K562 (cell line): ENCODE data around the gene NLGN2. TPM values are rescaled to one million over a fixed set of nuclear protein-coding genes. Genes with fewer than 3 reads are reported as not detected.

ENCODE experiments used
- BRD9 ChIP-seq: fragments of 450-650 bp; IDR thresholded peaks from 2 replicates; pipeline ENCODE4 v1.6.1; 2018; ENCODE audit warnings: low read depth; ENCODE audit not compliant: partially characterized antibody
- HDAC1 ChIP-seq, 2 experiments: fragments of 450-650 bp; IDR thresholded peaks; 2 replicates each; pipeline ENCODE4 v1.6.1; 2016 to 2017; ENCODE audit warnings: inconsistent platforms in 1 of 2, mild to moderate bottlenecking in 1 of 2, moderate library complexity in 1 of 2
- HDAC8 ChIP-seq: fragments of 450-650 bp; IDR thresholded peaks from 2 replicates; pipeline ENCODE4 v1.6.1; 2016; ENCODE audit warnings: mild to moderate bottlenecking, missing genetic modification characterization, moderate library complexity, missing compliant biosample characterization
- HLTF ChIP-seq: fragments of 450-650 bp; IDR thresholded peaks from 2 replicates; pipeline ENCODE4 v1.6.1; 2016
- JUND ChIP-seq, 2 experiments: IDR thresholded peaks; 2 replicates in 1 of 2; 3 replicates in 1 of 2; pipeline ENCODE4 v1.6.1; 2011; ENCODE audit warnings: borderline replicate concordance in 2 of 2, low read depth in 2 of 2, low read length in 2 of 2, improper control_type of control experiment in 1 of 2, missing biosample characterization in 1 of 2, missing genetic modification characterization in 1 of 2, missing genetic modification reagents in 1 of 2
- MAX ChIP-seq: sonication (generic); formaldehyde crosslinking; IDR thresholded peaks from 2 replicates; pipeline ENCODE4 v1.9.0; 2022; ENCODE audit warnings: mild to moderate bottlenecking, missing genetic modification reagents
- MAZ ChIP-seq, 2 experiments: fragments of 450-650 bp in 1 of 2; sonication (generic) in 1 of 2; formaldehyde crosslinking; IDR thresholded peaks in 1 of 2; conservative IDR thresholded peaks in 1 of 2; 2 replicates each; pipeline versions ENCODE4 v1.4.0 to v1.5.0; 2020; ENCODE audit warnings: mild to moderate bottlenecking in 1 of 2, missing genetic modification reagents in 1 of 2
- MEIS2 ChIP-seq: fragments of 450-650 bp; IDR thresholded peaks from 2 replicates; pipeline ENCODE4 v1.6.1; 2014; ENCODE audit warnings: mild to moderate bottlenecking; ENCODE audit not compliant: partially characterized antibody
- NFIX ChIP-seq: fragments of 250-450 bp; sonication (Bioruptor Pico); IDR thresholded peaks from 2 replicates; pipeline ENCODE4 v1.4.0; 2020; ENCODE audit warnings: low read depth, mild to moderate bottlenecking, moderate library complexity
- NUFIP1 ChIP-seq: fragments of 450-650 bp; IDR thresholded peaks from 2 replicates; pipeline ENCODE4 v1.6.1; 2018; ENCODE audit not compliant: partially characterized antibody
- POLR2A ChIP-seq: fragments of 450-650 bp; conservative IDR thresholded peaks from 2 replicates; pipeline ENCODE4 v1.6.1; 2016
- POLR2H ChIP-seq: IDR thresholded peaks from 2 replicates; pipeline ENCODE4 v1.6.1; 2016; ENCODE audit warnings: missing genetic modification characterization, low read depth, mild to moderate bottlenecking, control low read depth, missing compliant biosample characterization, moderate library complexity
- ZBTB11 ChIP-seq, 3 experiments: fragments of 200-800 bp in 1 of 3; fragments of 250-450 bp in 1 of 3; fragments of 450-650 bp in 1 of 3; sonication (Bioruptor Pico) in 1 of 3; sonication (Bioruptor generic) in 1 of 3; formaldehyde crosslinking in 1 of 3; IDR thresholded peaks; 2 replicates each; pipeline versions ENCODE4 v1.6.1 to v1.8.0; 2016 to 2022; ENCODE audit warnings: mild to moderate bottlenecking in 2 of 3, missing genetic modification characterization in 2 of 3, missing compliant biosample characterization in 1 of 3, moderate library complexity in 1 of 3
- ZBTB8A ChIP-seq: fragments of 450-650 bp; IDR thresholded peaks from 2 replicates; pipeline ENCODE4 v1.6.1; 2018; ENCODE audit warnings: mild to moderate bottlenecking, moderate library complexity; ENCODE audit not compliant: partially characterized antibody
- polyA plus RNA-seq, 8 experiments: library from polyadenylated mRNA; depleted of rRNA in 4 of 8; stranded (reverse) in 5 of 8; unstranded in 3 of 8; fragments of >200 nt; fragmentation: Nextera tagmentation in 2 of 8; fragmentation: Illumina TruSeq in 1 of 8; extraction: Ambion mirVana in 2 of 8; extraction: Trizol in 1 of 8; gene quantifications; 2 replicates each; pipeline versions ENCODE4 v1.2.1 to v1.2.3, GENCODE V29; 2011 to 2014; ENCODE audit warnings: inconsistent platforms in 1 of 8, missing spikeins in 1 of 8
- total RNA-seq, 7 experiments: library from RNA; depleted of rRNA in 6 of 7; stranded (reverse); fragments of >200 nt in 6 of 7; fragmentation: Illumina TruSeq in 2 of 7; extraction: Trizol in 2 of 7; gene quantifications; 2 replicates each; pipeline versions ENCODE4 v1.2.1 to v1.2.3, GENCODE V29; 2011 to 2021; ENCODE audit warnings: low replicate concordance in 1 of 7
- TF ChIP-seq, protein P1 (sequence below): sonication (generic); formaldehyde crosslinking; IDR thresholded peaks from 2 replicates; pipeline ENCODE4 v1.8.1; 2023; ENCODE audit warnings: mild to moderate bottlenecking, missing genetic modification reagents, moderate library complexity
- TF ChIP-seq, protein P2 (sequence below): fragments of 450-650 bp; IDR thresholded peaks from 2 replicates; pipeline ENCODE4 v1.6.1; 2017; ENCODE audit warnings: mild to moderate bottlenecking, moderate library complexity

Gene NLGN2
- total and polyA plus RNA-seq, 9 of the 15 experiments (the other 6 are each of a cell fraction or from before 2014, with no cell fraction given) = 0.11 to 7.8 (median 0.77) TPM

- TF ChIP-seq, protein P1, sequence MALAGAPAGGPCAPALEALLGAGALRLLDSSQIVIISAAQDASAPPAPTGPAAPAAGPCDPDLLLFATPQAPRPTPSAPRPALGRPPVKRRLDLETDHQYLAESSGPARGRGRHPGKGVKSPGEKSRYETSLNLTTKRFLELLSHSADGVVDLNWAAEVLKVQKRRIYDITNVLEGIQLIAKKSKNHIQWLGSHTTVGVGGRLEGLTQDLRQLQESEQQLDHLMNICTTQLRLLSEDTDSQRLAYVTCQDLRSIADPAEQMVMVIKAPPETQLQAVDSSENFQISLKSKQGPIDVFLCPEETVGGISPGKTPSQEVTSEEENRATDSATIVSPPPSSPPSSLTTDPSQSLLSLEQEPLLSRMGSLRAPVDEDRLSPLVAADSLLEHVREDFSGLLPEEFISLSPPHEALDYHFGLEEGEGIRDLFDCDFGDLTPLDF (CRISPR knock-in tag) = no peak
- TF ChIP-seq MEIS2 (no peak), MAZ (CRISPR knock-in tag; conservative IDR thresholded peaks at IDR 0.05 in 1 of 2, IDR thresholded peaks at IDR 0.05 in 1 of 2) (peak in 1 of 2 experiments; percentile 50; a peak in 1 of 4 replicates), POLR2H (tag) (no peak), MAX (CRISPR knock-in tag) (peak; percentile 73), JUND (IDR thresholded peaks at IDR 0.05; ENCODE audit: borderline replicate concordance, low read depth, low read length) (no peak), JUND (tag; IDR thresholded peaks at IDR 0.05; ENCODE audit: borderline replicate concordance, low read depth, low read length) (no peak), HDAC1 (IDR thresholded peaks at IDR 0.05) (peak in 1 of 2 experiments; percentile 39; a peak in 1 of 4 replicates), BRD9 (no peak), HLTF (no peak), NUFIP1 (no peak), POLR2A (peak; percentile 51; the same call in 1 of the 2 replicates), HDAC8 (tag) (no peak), ZBTB8A (no peak), NFIX (CRISPR knock-in tag) (no peak), ZBTB11 (CRISPR knock-in tag; IDR thresholded peaks at IDR 0.05) (no peak)
- TF ChIP-seq, protein P2, sequence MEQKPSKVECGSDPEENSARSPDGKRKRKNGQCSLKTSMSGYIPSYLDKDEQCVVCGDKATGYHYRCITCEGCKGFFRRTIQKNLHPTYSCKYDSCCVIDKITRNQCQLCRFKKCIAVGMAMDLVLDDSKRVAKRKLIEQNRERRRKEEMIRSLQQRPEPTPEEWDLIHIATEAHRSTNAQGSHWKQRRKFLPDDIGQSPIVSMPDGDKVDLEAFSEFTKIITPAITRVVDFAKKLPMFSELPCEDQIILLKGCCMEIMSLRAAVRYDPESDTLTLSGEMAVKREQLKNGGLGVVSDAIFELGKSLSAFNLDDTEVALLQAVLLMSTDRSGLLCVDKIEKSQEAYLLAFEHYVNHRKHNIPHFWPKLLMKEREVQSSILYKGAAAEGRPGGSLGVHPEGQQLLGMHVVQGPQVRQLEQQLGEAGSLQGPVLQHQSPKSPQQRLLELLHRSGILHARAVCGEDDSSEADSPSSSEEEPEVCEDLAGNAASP = no peak
Measured at GRCh38 chr17:7435676-7436555, 28.3 kb downstream of the NLGN2 start (continued).
